ENCODE results near the gene MYLK4.

DNA sequence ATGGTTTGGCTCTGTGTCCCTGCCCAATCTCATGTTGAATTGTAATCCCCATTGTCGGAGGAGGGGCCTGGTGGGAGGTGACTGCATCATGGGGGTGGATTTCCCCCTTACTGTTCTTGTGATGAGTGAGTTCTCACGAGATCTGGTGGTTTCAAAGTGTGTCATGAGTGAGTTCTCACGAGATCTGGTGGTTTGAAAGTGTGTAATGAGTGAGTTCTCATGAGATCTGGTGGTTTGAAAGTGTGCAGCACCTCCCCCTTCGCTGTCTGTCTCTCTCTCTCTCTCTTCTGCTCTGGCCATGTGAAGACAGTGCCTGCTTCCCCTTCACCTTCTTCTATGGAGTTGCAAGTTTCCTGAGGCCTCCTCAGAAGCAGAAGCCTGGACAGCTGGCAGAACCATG, 87.6 kb downstream of the MYLK4 start:
- TF ChIP-seq POLR2A (IDR thresholded peaks at IDR 0.05; ENCODE audit: low read depth, low read length) (no peak), POLR2AphosphoS5 (IDR thresholded peaks at IDR 0.05; ENCODE audit: low read depth, low read length) (no peak), TAF1 (IDR thresholded peaks at IDR 0.05; ENCODE audit: borderline replicate concordance, low read depth, low read length) (no peak)

All from GM12892 (cell line).